Adipose tissue (tissue), 3 donors: ENCODE measurements around the gene UCP2. TPM values are rescaled to one million over a fixed set of nuclear protein-coding genes. Genes with fewer than 3 reads are reported as not detected.

Experiments used
- H3K27ac ChIP-seq: one replicate; pipeline ENCODE4 v1.5.1; 2013; ENCODE audit warnings: low read depth, low read length
- WGBS, 3 donors: extraction: QIAGEN DNeasy Blood & Tissue Kit; methylation state at CpG; one replicate each; pipeline ENCODE4 v1.1.7; 2013; 5-methylcytosine and 5-hydroxymethylcytosine counted together
- polyA plus RNA-seq, 3 donors: library from polyadenylated mRNA; stranded (reverse); fragments of 200-250 nt; gene quantifications; one replicate each; pipeline ENCODE4 v1.2.3, GENCODE V29; 2013
- donor health status: healthy with polysubstance abuse.
- donor health status: Bipolar disorder and iron deficiency.
- donor health status: healthy.

The UCP2 gene, protein sequence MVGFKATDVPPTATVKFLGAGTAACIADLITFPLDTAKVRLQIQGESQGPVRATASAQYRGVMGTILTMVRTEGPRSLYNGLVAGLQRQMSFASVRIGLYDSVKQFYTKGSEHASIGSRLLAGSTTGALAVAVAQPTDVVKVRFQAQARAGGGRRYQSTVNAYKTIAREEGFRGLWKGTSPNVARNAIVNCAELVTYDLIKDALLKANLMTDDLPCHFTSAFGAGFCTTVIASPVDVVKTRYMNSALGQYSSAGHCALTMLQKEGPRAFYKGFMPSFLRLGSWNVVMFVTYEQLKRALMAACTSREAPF
- 10 to 100 TPM; 21.4 to 86.4 (median 72.2) TPM for polyA plus RNA-seq

DNA sequence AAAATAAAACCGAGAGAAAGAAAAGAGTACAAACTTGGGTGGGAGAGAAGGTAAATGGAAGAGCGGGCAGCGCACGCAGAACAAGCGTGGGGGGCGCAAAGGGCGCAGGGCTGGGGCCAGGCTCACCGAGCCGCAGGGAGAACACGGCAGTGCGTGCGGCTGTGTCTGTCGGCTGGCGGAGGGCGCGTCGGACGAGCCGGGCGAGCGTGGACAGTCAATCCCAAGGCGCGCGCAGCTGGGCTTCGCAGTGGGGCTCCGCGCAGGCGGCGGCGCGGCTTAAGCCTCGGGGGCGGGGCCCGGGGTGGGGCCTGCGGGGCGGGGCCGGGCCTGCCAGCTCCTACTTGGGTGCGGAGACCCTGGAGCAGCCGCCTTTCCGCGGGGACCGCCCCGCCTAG, at the start of gene UCP2:
Gene UCP2 (minus strand): TSS at position 249 of the 395 bp plus-strand sequence. CDS start 4,465 bp downstream, outside the sequence.
- 1 to 2% (median 1%) methylated on average over 27 to 43 of the region's 43 CpGs for WGBS, 3 donors
- H3K27ac ChIP-seq, result peak within 1 kb of the TSS; percentile 23

DNA sequence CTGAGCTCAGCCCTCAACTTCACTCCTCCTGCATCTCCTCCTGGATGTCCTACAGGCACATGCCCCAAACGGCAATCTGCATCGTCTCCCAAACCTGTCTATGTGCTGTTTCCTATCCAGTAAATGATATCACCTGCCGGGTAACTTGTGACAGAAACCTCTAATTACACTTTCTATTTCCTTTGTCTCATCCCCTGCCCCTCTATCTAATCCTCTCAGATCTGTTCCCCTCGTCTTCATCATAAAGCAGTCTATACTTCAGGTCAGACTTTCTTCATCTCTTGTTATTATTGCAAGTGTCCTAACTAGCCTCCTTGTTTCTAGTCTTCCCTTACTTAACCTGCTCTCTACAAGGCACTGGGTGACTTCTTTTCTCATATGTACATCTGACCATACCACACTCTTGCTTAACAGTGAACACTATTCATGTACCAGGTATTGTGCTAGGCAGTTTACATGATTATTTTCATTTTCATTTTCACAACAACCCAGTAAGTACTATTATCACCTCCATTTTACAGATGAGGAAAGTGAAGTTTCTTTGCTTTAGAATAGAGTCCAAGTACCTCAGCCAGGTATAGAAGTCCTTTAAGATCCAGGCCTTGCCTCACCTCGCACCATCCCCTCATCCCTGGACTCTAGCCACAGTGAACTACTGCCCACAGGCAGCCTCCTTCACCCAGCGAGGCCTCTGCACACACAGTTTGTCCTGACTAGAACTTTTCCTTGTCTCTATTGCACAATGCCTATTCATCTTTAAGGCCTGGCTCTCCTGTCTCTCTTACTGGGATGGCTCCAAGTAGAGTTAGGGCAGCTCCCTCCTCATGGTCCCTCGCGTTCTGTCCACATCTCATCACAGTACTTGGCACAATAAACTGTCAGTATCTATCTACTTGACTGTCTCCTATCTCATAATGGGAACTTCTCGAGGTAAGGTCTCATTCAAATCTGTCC, 48.4 kb upstream of the UCP2 start:
- 71 to 89% (median 76%) methylated on average over 9 of the region's 9 CpGs for WGBS, 3 donors
- no peak overlapping the region for H3K27ac ChIP-seq

DNA sequence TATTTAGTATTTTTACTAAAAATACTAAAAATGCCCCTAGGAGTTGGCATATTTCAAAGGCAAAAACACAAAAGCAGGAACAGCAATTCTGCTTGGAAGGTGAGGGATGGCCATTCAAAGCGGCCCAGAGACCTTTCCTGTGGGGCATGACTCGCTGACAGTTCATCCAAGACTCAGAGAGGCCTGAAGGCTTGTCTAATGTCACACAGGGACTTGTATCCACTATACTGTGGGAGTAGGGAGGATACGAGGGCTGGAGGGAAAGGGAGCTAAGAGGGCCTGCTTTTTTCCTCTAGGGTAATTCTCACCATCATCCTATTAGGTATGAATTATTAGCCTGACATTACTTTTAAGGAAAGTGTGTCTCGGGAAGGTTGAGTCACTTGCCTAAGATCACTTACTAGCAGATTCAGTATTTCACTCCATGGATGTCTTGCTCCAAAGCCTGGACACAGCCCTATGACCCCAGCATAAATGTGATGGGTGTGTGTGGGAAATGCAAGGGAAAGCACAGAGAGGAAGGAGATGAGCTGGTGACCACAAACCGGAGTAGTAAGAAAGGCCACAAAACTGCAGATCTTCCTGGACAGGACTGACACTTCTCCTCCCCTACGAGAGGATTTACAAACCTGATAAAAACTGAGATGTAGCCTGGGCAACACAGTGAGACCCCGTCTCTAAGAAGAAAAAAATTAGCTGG, 43.0 kb upstream of the UCP2 start:
- no peak overlapping the region for H3K27ac ChIP-seq
- 71 to 94% (median 81%) methylated on average over 7 of the region's 7 CpGs for WGBS, 3 donors

DNA sequence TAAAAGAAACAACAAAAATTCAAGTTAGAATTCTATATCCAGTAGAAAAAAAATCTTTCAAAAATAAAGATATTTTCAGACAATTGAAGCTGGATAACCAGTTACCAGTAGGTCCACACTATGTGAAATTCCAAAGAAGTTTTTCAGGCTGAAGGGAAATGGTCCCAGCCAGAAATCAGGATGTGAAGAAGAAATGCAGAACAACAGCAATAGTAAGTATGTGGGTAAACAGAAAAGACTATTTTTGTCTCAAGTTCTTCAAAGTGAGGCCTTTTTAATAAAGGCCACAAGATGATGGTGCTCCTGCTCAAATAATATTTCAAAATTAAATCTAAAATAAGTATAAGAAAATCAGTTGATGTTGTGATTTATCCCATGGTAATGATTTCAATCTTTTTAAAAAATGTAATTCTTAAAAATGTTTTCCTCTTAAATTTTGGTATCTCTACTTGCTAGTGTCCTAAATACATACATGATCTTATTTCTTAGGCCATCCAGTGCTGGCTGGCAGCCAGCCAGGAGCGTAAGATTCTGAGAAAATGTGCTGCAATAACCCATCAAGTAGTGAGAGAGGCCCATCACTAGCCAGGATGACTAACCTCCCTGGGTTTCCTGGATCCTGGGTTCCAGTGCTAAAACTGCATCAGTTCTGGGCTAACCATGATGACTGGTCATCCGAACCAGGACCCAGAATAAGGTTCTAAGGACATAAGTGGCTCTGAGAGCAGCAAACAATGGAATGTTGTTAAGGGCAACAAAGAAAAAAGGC, 41.8 kb upstream of the UCP2 start:
- 55 to 73% (median 58%) methylated on average over 2 of the region's 2 CpGs for WGBS, 3 donors
- H3K27ac ChIP-seq, result no peak overlapping the region

DNA sequence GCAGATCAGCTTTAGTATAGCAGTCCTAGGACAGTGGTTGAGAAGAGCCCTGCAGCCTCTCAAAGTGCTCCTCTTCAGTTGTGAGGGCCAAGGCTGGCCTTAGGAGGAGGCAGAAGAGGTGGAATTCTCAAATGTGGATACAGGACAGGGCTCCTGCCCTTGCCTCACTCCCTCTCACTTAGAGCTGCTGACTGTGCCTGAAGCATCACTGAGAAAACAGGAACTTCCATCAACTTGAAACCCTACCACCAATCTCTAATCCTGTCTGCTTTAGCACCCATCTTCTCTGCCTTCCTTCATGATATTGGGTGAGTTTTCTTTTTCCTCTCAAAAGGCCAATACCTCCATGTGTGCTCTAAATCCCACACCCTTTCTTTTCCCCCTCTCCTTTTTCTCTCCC, 40.6 kb upstream of the UCP2 start:
- H3K27ac ChIP-seq, result no peak overlapping the region

DNA sequence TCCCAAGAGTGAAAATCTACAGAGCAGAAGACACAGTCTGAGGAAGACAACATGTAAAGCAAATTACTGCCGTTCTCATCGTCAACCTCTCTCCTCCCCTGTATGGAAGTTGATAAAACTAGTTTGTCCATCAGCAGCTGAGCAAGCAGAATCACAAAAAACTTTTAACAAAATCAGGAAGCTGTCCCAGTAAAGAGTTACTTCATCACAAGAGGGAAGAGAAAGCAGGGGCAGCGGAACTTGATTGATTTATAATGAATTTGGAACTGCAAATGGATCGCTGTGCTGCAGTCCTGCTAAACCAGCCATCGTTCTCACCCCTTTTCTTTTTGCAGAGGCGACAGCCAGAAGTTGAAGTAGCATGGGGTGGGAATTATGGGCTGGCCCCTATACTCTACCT, 39.9 kb upstream of the UCP2 start:
- 80 to 87% (median 81%) methylated on average over 6 of the region's 6 CpGs for WGBS, 3 donors
- H3K27ac ChIP-seq, result no peak overlapping the region

DNA sequence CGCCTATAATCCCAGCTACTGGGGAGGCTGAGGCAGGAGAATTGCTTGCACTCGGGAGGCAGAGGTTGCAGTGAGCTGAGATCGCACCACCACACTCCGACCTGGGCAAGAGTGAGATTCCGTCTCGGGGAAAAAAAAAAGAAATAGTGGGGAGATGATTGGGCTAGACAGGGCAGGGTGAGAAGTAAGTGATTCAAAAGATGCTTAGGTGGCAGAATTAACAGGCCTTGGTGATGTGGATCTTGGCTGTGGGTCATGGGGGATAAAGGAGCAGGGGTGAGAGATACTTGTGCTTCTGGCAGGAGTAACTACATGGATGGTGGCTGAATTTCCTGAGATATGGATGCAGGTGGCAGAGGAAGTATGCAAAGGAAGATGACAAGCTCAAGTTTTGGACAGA, 39.4 kb upstream of the UCP2 start:
- 98 to 100% (median 98%) methylated on average over 6 of the region's 6 CpGs for WGBS, 3 donors
- H3K27ac ChIP-seq, result no peak overlapping the region

DNA sequence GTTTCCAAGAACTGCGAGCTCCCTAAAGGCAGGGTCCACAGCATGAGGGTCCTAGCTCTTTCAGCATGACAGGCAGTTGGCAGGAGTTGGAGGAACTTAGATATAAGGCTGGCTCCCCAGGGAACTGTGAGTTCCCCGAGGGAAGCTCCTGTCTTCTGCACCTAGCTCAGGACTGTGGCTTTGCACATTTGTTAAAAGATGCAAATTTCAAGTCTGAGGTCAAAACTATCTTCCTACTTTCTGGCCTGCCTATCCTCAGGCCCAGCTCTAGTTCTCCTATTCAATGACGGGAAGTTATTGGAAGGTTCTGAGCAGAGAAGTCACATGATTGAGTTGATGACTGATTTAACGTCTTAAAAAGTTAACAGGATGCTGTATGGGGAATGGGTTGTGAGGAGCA, 37.9 kb upstream of the UCP2 start:
- no peak overlapping the region for H3K27ac ChIP-seq
- WGBS, 3 donors, result 56 to 89% (median 68%) methylated on average over 4 of the region's 4 CpGs

DNA sequence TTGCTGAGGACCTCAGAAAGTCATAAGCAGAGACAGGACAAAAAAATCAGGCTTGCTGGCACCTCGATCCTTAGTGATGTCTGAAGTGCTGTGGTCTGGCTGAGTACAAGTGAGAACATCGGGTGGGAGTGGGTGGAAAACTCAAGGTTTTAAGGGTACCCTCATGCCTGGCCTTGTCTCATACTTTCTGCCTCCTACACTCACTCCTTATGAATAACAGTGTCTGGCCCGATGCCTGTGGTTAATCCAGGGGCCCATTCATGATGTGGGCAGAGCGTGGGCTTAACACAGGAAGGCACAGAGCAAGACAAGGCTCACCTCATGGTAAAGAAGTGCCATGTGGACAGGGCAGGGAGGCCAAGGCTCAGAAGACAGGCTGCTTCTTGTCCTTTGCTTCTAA, 37.2 kb upstream of the UCP2 start:
- 75 to 96% (median 86%) methylated on average over 4 of the region's 4 CpGs for WGBS, 3 donors
- no peak overlapping the region for H3K27ac ChIP-seq

DNA sequence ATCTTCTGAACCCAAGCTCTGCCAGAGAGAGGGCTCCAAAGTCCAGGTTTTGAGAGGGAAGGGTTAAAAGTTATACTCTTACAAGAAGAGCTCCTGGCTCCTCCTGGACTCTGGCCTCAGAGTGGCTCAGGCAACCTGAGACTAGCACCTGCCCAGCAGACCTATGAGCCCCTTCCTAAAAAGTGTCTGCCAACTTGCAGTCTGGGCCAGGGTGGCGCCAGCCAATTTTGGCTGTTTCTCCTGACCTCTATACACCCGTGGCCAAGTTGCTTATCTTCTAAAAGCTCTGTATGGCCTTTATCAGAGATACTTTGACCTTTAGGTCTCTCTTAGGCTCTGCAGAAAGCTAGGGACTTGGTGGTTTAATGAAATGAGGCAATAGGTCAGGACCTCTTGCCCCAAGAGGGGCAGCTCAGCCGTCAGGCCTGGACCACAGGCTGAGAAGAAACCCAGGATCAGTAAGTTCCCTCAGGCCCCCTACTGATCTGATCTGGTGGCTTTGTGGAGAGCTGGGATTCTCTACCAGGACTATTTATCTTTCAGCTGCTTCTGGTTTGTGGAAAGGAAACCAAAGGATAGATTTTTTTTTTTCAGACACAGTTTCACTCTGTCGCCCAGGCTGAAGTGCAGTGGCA, 36.6 kb upstream of the UCP2 start:
- 34 to 58% (median 56%) methylated on average over 4 of the region's 4 CpGs for WGBS, 3 donors
- H3K27ac ChIP-seq, result peak overlapping the region; percentile 6

DNA sequence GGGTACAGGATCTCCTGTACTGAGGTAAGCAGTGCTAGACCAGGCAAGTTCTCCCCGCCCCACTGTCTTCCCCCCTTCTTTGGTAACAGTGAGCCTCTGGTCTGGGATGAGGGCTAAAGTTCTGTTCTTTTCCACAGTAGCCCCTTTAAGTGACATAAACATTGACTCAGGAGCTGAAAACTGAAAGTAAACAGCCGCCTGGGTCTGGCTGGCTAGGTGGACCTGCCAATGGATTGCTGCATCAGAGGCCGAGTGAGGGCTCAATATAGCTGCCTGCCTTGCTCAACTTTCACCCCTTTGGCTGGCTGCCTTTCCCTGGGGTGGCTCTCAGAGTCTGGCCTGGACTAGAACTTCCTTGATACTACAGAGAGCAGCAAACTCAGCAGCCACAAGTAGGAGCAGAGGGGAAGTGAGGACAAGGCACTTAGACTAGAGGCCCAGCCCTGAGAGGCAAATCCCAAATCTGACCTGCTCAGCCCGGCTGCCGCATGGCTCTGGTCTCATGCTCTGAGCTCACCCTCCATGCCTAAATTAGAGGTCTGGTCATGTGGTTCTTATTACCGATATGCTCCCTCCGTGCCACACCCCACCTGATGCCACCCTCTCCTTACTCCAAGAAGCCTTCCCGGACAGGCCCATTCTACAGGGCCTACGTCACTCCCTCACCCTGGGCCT, 35.8 kb upstream of the UCP2 start:
- 38 to 52% (median 44%) methylated on average over 9 of the region's 9 CpGs for WGBS, 3 donors
- H3K27ac ChIP-seq, result peak overlapping the region; percentile 60

DNA sequence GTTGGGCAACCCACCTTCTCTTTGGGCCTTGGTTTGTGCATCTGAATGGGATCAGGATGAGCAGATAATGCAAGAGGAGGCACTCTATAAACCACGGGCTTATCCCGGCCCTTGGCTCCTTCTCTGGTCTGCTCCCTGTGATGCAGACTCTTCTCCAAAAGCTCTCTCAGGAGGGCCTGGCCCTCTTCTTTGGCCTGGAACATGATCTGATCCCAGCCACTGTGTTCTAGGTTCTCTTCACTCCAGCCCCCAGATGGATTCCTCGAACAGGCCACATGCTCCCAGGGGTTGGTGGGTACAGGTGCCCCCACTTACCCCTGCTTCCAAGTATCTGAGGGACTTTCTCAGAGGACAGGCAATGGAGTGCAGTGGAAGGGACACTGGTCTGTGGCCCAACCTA, 35.0 kb upstream of the UCP2 start:
- WGBS, 3 donors, result 72 to 85% (median 83%) methylated on average over 3 of the region's 3 CpGs
- H3K27ac ChIP-seq, result no peak overlapping the region

DNA sequence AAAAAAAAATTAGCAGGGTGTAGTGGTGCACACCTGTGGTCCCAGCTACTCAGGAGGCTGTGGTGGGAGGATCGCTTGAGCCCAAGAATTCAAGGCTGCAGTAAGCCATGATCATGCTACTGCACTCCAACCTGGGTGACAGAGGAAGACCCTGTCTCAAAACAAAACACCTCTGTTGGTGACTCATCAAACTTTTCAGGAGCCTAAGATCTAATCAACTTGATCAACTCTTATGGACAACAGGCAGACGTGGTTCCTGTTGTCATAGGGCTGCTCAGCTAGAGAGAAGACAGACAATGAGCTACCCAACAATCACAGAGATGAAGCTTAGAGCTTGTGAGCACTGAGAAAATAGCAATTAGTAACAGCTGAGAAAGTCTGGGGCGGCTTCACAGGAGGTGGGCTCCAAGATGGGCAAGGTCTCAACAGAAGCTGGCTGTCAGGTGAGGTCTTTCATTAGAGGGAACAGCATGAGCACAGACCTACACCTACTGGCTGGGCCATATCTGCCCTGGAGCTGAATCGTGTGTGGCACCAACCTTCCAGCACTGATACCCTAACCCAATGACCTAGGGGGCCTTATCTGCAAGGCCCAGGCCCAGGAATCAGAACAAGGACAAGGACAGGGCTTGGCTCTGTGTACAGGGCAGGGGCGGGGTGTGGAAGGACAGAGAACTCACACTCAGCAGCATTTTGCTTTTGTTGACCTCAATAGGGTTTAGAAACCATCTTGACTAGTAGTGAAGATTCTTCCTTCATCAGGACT, 33.5 kb upstream of the UCP2 start:
- no peak overlapping the region for H3K27ac ChIP-seq
- 82 to 93% (median 93%) methylated on average over 5 of the region's 5 CpGs for WGBS, 3 donors

DNA sequence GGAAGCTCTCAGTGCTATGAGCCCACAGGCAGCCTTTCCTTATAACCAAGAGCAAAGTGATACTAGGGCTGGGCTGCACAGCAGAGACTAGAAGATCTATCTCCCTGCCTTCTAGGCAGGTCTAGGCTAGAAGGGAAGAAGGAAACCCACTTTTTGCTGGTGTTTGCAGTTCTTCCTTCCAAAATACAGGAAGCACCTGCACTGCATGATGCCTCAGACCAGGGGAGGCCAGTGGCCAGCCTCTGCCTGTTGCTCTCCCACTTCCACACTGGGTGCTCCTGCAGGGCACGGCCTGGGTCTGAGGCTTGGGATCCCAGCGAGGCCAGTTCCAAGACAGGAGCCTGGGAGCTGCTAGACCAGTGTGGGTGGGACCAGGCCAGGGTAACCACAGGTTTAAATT, 32.2 kb upstream of the UCP2 start:
- WGBS, 3 donors, result 65 to 94% (median 76%) methylated on average over 2 of the region's 2 CpGs
- no peak overlapping the region for H3K27ac ChIP-seq

DNA sequence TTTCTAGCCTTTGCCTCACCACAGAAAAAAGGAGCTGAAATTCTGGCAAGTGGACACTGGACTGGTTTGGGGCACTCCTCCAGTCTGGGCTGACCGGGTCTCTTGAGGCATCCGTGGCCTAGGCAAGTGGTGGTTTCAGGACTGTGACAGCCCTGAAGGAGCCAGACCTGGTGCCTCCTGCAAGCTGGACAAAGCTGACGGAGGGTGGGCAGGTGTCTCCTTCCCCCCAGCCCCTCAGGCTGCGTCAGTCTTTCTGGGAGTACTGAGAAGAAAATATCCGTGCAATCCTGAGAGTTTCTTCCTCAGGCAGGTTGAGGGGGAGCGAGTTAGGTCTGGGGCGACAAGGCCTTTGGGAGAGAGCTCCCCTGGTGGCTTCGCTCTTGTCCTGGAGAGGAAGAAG, 30.5 kb upstream of the UCP2 start:
- WGBS, 3 donors, result 92 to 94% (median 93%) methylated on average over 8 of the region's 8 CpGs
- no peak overlapping the region for H3K27ac ChIP-seq

DNA sequence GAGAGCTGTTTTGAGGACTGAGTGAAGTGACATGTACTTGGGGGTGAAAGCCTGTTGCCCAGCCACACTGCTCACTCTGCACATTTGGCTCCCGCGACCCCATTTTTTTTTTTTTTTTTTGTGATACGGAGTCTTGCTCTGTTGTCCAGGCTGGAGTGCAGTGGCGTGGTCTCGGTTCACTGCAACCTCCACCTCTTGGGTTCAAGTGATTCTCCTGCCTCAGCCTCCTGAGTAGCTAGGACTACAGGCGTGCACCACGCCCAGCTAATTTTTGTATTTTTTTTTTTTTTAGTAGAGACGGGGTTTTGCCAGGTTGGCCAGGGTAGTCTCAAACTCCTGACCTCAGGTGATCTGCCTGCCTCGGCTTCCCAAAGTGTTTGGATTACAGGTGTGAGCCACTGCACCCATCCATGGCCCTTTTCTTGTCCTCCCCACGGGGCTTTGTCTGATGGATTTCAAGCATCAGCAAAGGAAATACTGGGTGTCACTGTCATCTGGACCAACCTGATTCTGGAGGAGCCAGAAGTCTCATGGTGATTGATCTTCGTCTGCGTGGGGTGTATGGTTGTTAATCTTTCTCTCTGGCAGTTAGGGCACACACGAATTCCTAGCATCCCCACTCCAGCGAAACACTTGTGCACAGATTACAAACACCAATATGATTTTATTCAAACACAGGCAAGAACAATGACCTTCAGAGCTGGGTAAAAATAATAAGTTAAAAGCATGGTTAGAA, 29.6 kb upstream of the UCP2 start:
- WGBS, 3 donors, result 89 to 93% (median 92%) methylated on average over 13 to 14 of the region's 14 CpGs
- no peak overlapping the region for H3K27ac ChIP-seq
